Measurements from ENCODE around the gene FETUB.

The FETUB gene

DNA sequence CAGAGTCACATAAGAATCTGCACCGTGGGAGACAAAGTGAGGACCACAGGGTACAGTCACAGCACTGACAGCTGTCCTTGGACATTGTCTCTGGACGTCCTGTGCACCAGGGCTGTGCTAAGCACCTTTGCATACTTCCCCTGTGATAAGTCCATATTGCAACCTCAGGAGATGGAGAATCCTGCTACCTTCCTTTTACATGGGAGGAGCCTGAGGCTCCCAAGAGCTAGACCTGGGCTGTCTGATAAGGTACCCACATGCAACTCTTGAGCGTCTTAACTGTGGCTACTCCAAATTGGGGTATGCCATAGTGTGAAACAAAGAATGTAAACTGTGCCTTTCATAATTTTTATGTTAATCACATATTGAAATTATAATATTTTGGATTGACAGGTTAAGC, 2.5 kb upstream of the FETUB start:
- no peak for DNase-seq

DNA sequence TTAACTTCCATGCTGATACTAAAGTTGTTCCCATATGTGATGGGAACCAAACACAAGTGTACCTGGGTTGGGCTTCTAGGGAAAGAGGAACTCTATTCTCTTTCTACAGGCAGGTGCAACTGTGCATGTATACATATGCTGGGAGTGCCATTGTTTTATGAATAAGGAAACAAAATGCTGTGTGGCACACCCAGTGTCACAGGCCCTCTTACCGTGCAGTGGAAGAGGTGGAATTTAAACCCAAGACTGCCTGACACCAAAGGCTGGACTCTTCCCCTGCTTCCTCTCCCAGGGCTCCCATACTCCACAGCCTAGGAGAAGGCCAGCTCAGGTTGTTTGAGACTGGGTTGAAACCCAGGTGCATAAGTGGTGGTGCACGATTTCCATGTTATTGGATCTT, 1.9 kb upstream of the FETUB start:
- DNase-seq, result no peak

DNA sequence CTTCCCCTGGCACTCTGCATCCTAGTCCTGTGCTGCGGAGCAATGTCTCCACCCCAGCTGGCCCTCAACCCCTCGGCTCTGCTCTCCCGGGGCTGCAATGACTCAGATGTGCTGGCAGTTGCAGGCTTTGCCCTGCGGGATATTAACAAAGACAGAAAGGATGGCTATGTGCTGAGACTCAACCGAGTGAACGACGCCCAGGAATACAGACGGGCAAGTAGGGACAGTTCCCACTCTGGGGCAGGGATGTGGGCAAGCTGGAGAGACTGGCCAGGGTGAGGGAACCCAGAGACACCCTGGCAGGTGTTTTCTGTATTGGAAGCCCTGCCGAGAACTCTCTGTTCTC, 247 bp downstream of the FETUB start:
- no peak for DNase-seq

DNA sequence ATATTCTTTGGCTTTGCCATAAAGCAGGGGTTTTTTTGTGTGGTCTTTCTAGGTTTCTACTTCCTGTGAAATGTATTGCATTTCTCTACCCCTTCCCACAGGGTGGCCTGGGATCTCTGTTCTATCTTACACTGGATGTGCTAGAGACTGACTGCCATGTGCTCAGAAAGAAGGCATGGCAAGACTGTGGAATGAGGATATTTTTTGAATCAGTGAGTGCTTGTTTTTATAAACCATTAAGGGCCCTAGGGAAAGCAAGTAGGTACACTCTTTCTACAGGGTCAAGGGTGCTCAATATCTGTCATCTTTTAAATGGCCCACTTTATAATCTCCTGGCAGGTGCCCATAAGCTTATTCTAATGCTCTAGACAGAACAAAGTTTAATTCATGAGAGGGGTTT, 730 bp downstream of the FETUB start:
- DNase-seq, result no peak

DNA sequence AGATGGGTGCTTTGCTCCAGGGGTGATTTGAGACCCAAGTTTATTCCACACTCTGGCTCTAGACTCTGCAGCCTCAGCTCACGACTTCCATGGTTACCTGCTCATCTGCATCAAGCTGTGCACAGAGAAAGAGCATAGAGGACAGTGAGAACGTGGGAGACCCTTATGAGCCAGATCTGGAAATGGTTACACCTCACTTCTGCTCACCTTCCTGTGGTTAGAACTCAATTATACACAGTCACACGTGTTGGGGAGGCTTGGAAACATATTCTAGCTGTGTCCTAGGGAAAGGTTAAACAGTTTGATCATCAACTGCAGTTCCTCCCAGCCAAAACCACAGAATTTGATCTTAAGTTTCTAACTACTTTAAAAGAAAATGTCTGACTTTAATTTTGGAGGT, 1.8 kb downstream of the FETUB start:
- DNase-seq, result no peak

DNA sequence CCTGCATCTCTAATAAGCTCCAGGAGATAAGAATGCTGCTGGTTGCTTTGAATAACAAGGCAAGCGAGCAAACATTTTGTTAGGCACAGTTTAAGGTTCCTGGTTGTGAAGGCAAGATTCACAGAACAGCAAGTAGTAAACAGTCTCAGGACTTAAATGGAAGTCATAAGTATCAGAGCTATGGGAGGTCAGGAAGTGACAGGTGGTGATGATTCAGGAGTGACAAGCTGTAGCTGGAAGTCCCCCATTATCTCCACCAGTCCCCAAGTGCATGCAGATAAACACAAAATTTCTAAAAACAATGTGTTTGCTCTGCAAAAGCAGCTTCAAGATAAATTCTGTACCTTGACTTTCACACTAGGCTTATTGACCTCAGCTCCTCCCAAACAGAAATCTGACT, 3.3 kb downstream of the FETUB start:
- no peak for DNase-seq

DNA sequence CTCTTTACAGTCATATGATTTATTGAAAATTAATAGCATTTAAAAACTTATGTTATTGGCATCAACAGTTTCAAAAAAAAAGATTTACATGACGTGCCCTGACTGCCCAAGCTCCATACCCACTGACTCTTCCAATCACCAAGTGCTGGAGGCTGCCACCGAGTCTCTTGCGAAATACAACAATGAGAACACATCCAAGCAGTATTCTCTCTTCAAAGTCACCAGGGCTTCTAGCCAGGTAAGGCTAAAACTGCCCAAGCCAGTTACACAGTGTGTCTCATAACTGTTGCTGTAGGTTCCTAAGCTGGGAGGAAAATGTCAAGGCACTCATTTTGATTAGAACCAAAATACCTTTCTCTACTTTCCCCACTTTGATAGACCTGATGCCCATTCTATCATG, 4.5 kb downstream of the FETUB start:
- no peak for DNase-seq

DNA sequence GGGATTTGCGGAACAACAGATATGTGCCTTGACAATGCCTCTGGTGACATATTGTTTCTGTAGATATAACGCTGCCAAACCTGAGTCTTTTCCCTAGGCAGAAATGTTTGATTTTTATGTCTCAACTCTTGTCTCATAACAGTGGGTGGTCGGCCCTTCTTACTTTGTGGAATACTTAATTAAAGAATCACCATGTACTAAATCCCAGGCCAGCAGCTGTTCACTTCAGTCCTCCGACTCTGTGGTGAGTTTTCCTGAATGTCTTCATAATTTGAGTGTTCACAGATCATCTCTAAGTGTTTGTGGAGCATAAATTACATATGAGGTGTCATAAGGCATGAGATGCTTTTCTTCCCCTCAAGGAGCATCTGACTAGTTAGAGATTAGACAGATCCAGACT, 5.9 kb downstream of the FETUB start:
- DNase-seq, result no peak

DNA sequence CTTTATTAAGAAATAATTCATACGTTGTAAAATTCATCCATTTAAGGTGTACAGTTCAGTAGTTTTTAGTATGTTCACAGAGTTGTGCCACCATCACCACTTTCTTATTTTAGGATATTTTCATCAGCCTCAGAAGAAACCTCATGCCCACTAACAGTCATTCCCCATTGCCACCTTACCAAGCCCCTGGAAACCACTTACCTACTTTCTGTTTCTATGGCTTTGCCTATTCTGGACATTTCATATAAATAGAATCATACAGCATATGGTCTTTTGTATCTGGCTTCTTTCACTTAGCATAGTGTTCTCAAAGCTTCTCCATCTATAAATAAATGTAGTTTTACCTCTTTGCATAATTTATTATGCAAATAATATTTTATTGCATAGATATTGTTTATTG, 6.6 kb downstream of the FETUB start:
- no peak for DNase-seq

DNA sequence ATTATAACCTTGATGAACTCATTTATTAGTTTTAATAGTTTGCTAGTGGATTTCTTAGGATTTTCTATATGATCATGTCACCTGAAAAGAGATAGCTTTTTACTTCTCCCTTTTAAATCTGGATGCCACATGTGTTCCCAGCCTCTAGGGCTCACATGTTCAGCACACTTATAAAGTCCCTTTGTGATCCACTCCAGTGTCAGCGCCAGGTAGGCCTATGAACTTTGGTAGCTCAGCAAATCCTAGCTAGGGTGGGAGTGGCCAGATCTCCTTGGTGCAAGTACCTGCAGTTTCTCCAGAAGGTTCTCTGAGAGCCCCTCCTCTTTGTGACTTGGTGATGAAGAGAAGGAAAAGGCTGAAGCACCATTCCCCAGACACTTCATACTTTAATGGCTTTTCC, 8.7 kb downstream of the FETUB start:
- no peak for DNase-seq

DNA sequence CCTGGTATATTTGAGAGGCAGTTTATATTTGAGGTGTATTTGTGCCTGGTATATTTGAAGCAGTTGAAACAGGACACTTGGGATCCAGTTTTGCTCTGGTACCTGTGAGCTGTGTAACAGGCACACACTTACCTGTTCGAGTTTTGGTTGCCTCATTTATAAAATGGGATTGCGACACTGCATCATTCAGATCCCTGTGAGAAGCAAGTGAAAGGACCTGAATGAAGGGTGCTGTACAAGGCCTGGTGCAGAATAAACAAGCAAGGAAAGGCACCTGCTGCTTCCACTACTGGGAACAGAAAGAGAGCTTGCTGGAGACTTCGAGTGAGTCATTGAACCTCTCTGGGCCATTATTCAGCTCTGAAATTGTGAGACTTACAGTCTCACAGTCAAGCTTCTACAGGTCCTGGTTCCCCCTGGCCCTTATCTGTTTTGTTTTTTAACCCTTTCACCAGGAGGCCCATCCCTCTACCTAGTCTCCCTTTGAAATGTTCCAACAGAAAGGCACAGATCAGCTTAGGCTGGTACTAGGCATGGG, 11.5 kb downstream of the FETUB start:
- no peak for DNase-seq

DNA sequence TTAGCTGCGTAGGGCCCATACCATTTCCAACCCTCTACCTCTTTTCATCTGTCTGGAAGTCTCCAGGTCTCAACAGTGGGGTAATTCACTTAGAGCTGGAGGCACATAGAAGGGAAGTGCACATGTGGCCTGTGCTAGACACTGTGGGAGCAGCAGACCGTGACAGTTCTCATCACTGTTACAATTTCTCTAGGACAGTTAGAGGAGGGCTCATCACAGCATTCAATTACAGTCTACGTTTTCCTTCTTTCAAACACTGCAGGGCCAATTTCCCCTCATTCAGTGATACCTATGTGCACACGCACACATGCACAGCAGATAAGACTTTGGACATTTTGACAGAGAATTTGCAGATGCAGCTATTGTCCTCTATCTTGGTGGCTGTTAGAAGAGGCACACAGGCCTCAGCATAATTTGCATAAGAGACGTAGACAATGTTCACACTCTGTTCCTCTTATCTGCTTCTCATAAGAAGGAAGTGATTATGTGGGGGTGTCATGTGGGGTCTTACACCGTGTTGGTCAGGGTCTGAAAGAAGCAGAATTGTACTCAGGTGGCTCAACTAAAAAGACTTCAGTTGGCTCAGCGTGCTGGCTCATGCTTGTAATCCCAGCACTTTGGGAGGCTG, 13.0 kb downstream of the FETUB start:
- no peak for DNase-seq

DNA sequence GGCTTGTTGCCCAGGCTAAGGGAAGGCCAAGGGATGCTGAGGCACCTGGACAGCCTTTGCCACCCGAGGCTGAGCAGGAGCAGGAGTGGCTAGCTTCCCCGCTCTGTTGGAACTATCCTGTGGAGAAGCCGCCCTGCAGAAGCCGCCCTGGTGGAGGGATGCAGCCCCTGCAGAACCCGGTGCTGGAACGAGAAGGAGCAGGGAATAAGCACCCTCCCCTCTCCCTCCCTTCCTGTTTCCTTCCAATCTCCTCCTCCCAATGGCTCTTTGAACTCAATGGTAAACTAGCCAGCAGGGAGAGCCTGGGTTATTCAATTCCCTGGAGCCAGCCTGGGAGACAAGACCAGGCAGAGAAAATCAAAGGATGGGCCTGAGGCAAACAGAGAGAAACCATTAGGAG, 13.8 kb downstream of the FETUB start:
- DNase-seq, result no peak

DNA sequence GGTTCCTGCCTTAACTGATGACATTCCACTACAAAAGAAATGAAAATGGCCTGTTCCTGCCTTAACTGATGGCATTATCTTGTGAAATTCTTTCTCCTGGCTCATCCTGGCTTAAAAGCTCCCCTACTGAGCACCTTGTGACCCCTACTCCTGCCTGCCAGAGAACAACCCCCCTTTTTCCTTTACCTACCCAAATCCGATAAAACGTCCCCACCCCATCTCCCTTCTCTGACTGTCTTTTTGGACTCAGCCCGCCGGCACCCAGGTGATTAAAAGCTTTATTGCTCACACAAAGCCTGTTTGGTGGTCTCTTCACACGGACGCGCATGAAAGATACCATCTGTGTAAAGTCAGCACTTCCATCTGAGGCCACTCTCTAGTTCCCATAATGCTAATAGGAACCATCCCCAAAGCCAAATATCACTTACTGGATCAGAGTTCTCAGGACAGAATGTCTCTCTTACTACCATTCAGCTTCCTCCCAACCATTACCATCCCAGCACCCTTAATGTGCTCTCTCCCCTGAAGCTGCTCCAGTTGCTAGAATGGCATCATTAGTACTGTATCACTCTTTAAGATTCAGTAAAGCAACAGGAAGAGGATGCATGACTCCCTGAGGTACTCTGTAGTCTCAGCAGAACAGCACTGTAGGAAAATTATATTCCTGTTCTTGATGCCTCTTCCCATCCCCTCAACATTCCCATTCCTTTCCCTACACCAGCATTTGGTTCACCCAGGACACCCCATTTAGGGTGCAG, 23.3 kb downstream of the FETUB start:
- no peak for DNase-seq

DNA sequence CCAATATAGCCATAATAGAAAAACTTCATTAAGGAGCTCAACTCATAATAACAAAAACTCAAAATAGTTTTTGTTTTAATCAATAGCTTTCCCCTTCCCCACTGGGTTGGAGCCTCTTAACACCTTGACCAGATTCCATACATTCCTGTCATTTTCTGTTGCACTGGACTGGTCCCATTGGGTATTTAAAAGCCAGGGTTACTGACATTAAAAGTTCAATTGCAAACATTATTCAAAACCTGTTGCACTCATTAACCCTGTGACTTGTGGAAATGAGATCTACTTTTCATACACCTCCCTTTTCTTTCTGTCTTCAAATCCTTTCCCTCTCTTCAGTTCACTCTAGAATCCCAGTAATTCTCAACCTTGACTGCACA, 23.9 kb downstream of the FETUB start:
- no peak for DNase-seq

DNA sequence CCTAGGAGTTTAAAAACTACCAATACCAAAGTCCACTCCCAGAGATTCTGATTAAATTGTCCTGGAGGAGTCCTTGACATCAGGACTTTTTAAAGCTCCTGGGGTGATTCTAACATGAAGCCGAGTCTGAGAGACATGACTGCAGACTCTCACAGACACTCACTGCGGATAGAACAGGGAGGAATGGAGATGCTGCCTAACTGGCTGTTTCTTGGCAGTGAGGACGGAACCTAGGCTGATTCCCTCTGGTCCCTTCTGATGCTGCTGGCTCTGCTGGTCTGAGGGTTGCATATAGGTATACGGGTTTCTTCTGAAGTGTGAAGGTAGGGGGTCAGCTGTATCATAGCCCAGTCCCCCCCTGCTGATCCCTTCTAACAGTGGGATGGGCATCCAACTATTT, 24.3 kb downstream of the FETUB start:
- DNase-seq, result no peak

DNA sequence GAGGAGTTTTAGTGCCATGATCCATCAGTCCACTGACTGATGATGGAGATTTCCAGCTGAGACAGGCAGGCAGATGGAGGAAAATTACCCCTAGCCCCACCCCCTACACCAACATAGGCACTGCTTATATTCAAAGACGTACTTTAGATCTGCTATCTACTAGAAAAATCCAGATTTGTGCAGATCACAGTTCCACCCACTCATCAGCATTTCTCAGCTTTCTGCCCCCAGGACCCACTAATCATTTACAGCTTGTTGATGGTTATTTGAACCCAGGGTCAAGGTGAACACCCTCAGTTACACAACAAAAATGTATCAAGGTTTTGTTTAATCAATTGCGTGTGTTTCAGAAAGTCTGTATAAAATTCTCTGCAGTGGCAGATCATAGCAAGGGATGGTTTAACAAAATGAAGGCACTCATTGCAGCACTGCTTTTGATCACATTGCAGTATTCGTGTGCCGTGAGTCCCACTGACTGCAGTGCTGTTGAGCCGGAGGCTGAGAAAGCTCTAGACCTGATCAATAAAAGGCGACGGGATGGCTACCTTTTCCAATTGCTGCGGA, 25.5 kb downstream of the FETUB start, which contains the start of gene HRG:
Gene HRG, plus strand, starts transcription at position 390 of the 564 bp plus-strand sequence. Its CDS starts 18 bp downstream, at position 408.
- no peak for DNase-seq

DNA sequence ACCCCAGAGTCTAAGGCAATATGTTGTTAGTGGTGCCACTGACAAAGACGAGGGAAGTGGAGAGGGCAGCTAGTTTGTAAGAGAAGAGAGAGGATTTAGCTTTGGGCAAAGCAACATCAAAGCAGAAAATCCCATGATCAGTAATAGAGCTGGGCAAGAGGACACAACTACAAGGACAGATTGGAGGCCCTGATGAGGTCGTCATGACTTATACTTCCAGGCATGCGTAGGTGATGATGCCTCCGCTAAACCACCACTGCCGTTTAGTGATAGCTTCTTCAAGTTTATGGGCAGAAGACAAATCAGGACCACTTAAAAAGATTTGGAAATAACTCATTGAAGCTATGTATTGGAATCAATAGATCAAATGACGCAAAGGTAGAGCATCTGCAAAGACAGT, 28.2 kb downstream of the FETUB start:
- no peak for DNase-seq

DNA sequence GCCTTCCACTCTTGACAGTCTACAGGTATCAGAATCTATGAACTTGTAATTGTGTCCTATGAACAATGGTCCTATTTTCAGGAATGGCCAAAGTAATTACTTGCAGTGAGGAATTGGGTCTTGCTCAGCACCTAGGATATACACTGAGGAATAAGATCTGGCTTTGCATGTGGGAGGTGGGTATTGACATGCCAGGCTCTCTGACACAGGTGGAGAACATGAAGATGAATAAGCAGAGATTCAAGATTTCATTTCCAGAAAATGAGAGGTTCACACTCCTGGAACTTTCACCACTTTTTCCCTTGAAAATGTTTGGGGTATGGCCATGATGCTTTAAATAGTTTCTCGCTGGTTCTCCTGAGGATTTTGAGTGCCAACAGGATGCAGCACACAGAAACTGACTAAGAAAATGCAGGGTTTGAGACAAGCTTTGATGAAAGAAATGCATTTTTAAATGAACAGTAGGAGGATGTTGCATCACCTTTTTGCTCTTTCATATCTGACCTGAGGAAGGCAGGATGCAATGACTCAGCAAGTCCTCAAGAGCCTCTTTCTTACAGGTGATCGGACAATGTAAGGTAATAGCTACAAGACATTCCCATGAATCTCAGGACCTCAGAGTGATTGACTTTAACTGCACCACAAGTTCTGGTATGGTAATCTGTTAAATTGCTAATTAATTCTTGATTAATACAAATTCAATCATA, 29.3 kb downstream of the FETUB start:
- DNase-seq, result no peak

DNA sequence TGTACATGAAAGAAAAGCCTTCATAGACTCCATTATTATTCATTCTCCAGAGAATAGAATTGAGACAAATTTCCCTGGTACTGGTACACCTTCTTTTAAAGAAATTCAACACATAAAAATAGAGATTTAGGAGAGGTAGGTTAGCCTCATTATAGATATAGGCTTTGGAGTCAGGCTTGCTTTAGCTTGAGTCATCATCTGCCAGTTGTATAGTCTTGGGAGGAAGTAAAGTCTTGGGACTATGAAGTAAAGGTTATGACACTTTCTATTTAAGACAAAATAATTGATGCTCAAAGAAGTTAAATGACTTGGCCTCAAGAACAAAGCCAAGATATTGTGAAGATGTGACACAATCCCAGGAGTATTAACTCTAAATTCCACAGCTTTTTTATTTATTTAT, 30.0 kb downstream of the FETUB start:
- DNase-seq, result no peak

DNA sequence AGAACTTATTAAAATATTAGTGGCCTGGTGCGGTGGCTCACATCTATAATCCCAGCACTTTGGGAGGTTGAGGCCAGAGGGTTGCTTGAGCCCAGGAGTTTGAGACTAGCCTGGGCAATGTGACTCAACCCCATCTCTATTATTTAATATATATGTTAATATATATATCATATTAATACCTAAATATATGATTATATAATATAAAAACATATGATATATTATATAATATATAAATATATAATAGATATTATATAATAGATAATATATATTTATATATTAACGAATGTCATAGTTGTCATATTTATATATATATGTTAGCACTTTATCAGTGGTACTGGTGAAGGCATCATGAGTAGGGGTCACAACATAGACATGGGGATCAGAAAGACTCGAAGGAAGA, 30.9 kb downstream of the FETUB start:
- DNase-seq, result no peak

DNA sequence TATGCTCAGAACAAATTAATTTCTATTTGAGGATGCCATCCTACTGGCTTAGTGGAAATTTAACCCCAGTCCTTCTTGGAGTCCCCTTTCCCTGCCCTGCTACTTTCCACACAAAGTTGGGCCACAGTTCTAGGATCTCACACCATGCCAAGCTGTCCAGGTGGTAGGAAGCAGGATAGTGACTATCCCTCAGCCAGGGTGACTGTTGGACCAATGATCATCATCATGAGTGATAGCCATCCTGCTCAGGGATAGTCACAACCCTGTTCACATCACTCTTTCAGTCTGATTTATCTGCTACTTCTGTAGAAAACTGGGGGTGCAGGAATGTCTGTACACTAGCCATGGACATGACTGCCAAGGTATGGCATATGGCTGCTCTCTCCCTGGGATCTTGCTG, 38.4 kb downstream of the FETUB start:
- no peak for DNase-seq

DNA sequence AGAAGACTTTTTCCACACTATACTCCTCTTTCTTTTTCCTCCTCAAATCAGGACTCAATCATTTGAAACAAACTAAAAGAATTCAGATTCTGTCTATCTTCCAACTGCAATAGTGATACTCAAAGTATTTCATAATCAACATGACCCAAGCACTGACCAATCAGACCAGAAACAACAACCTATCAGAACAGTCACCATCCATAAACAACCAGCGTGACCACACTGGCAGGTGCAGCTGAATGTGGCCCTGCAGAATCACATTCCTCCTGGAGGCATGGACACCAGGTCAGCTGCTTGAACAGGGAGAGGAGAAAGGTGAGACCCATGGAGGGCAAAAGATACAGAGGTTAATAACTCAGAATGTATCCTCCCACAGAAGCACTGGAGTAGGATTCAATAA, 39.0 kb downstream of the FETUB start:
- DNase-seq, result no peak

DNA sequence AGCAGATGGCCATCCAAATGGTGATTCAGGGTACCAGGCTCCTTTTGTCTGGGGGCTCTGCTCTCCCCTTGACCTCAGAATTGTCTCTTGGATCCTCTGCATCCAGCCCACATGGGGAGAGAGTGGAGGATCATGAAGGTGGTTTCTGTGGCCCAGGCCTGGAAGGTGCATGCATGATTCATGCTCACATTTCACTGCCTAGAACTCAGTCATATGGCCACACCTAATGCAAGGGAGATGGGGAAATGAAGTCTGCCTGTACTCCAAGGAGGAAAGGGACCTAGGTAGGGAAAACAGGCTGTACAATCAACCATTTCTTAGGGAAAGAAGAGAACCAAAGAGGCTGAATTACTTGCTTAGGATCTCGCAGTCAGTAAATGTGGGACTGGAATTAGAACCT, 40.7 kb downstream of the FETUB start:
- no peak for DNase-seq
